Measurements from ENCODE around the gene TRIM49C.
"Not testable (repeated sequence)": the region's sequence is repeated elsewhere in the genome, so short reads cannot be mapped to it uniquely, and the experiment has no call there.

DNA sequence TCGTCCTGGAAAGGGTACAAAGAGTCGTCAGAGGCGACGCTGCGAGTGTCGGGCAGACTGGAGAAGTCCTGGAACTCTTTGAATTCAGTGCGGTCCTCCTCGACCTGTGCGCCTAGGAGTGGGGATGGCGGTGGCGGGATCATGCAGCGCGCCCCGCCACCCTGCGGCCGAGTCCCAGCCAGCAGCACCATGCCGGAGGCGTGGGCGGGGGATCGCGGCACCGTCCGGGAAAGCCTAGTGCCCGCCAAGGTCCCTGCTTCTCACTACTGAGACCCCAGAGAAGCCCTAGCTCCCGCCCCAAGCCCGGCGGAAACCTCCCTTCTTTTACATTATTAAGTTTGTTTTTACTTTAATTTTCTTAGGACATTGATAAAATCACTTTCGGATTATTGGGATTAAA is 22.6 kb downstream of the TRIM49C start:
- TF ChIP-seq POLR2A, CTCF (IDR thresholded peaks at IDR 0.05): not testable (repeated sequence)

All from breast epithelium (tissue), 3 donors.